ENCODE results near the gene KIF18A. TPM values are rescaled to one million over a fixed set of nuclear protein-coding genes. Genes with fewer than 3 reads are reported as not detected.
"Not testable (repeated sequence)": the region's sequence is repeated elsewhere in the genome, so short reads cannot be mapped to it uniquely, and the experiment has no call there.

The KIF18A gene
- total RNA-seq, 2 experiments from 2014 or later: 22.3 to 23.2 TPM

GRCh38 chr11:28142724-28143123 lies 34.8 kb upstream of the KIF18A start:
- ATAC-seq: no peak
- H3K9me3 Mint-ChIP-seq: peaks cover 15% of the 10 kb centered on the region
- H3K4me3 Mint-ChIP-seq: no peak overlapping the region
- TF ChIP-seq, protein P1, sequence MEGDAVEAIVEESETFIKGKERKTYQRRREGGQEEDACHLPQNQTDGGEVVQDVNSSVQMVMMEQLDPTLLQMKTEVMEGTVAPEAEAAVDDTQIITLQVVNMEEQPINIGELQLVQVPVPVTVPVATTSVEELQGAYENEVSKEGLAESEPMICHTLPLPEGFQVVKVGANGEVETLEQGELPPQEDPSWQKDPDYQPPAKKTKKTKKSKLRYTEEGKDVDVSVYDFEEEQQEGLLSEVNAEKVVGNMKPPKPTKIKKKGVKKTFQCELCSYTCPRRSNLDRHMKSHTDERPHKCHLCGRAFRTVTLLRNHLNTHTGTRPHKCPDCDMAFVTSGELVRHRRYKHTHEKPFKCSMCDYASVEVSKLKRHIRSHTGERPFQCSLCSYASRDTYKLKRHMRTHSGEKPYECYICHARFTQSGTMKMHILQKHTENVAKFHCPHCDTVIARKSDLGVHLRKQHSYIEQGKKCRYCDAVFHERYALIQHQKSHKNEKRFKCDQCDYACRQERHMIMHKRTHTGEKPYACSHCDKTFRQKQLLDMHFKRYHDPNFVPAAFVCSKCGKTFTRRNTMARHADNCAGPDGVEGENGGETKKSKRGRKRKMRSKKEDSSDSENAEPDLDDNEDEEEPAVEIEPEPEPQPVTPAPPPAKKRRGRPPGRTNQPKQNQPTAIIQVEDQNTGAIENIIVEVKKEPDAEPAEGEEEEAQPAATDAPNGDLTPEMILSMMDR (IDR thresholded peaks at IDR 0.05): no peak
- DNase-seq: no peak
- intact Hi-C loops (cut with micrococcal nuclease): no loop called here
- no peak overlapping the region for H3K27ac Mint-ChIP-seq
- ChIA-PET POLR2A (no interaction called here), CTCF (no interaction called here)
- no peaks in the 10 kb centered on the region for H3K27me3 Mint-ChIP-seq
- peaks cover 3% of the 10 kb centered on the region for H3K4me1 Mint-ChIP-seq (ENCODE audit: low read depth)
- H3K36me3 Mint-ChIP-seq (ENCODE audit: low read depth): peaks cover 35% of the 10 kb centered on the region

GRCh38 chr11:28140689-28141455 lies 32.9 kb upstream of the KIF18A start:
- Mint-ChIP-seq H3K27ac (no peak overlapping the region), H3K4me1 (ENCODE audit: low read depth) (no peaks in the 10 kb centered on the region), H3K4me3 (no peak overlapping the region), H3K36me3 (ENCODE audit: low read depth) (peaks cover 50% of the 10 kb centered on the region), H3K27me3 (no peaks in the 10 kb centered on the region), H3K9me3 (peaks cover 25% of the 10 kb centered on the region)
- ChIA-PET POLR2A (no interaction called here), CTCF (no interaction called here)
- intact Hi-C loops (cut with micrococcal nuclease): no loop called here
- no peak for DNase-seq
- TF ChIP-seq, protein P1 (IDR thresholded peaks at IDR 0.05): no peak
- ATAC-seq: no peak

DNA sequence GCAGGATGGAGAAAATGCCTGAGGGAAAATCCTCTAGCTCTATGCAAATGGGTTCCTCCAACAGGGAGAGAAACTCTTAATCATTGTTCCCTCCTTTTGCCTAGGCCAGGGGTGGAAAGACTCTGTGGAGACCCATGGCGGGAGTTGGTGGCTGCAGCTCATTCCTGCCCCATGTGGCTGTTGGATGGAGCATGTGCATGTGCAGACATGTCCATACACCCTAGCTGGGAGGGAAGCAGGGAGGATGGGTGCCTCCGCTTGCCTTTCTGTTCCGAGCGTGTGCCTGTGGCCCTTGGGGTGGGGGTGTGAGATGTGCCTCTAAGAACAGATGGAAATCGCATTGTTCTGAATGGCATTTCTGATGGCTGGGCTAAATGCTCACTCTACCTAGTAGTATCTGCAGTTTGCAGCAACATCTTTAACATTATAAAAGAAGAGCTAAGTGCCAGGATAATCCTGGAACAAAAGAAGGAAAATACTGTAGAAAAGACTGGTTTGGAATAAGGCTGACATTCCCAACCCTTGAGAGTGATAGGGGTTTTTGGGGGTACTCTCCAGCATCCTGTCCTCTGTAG lies 32.0 kb upstream of the KIF18A start:
- H3K4me3 Mint-ChIP-seq: no peak overlapping the region
- H3K4me1 Mint-ChIP-seq (ENCODE audit: low read depth): no peaks in the 10 kb centered on the region
- ATAC-seq (no peak), DNase-seq (no peak)
- ChIA-PET POLR2A (interaction anchor here (0.9 kb wide), 1 partner anchor 10 kb away, joined by 3 read pairs; no protein-coding TSS in a partner anchor), CTCF (no interaction called here)
- H3K27me3 Mint-ChIP-seq: no peaks in the 10 kb centered on the region
- intact Hi-C loops (cut with micrococcal nuclease): no loop called here
- H3K9me3 Mint-ChIP-seq: peaks cover 26% of the 10 kb centered on the region
- H3K27ac Mint-ChIP-seq: no peak overlapping the region
- H3K36me3 Mint-ChIP-seq (ENCODE audit: low read depth): peaks cover 58% of the 10 kb centered on the region
- TF ChIP-seq, protein P1 (IDR thresholded peaks at IDR 0.05): no peak

DNA sequence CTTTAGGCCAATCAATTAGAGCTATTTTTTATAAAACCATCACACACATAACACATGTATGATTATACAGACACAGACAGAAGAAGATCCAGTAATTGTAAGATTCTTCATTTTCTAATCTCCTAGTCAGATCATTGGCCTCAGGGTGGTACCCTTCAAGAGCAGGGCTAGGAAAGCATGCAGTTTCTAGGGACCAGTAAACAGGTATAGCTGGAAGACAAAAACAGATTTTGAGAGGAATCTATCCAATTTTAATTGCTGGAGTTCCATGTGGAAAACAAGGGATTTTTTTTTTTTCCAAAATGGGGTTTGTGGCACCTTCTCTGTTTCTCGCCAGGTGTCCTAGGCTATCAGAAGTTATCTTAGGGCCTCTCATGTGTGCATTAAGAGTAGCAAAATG lies 29.9 kb upstream of the KIF18A start:
- no peaks in the 10 kb centered on the region for H3K4me1 Mint-ChIP-seq (ENCODE audit: low read depth)
- H3K27me3 Mint-ChIP-seq: no peaks in the 10 kb centered on the region
- peaks cover 74% of the 10 kb centered on the region for H3K36me3 Mint-ChIP-seq (ENCODE audit: low read depth)
- no peak overlapping the region for H3K4me3 Mint-ChIP-seq
- DNase-seq: no peak
- POLR2A ChIA-PET: no interaction called here
- TF ChIP-seq, protein P1 (IDR thresholded peaks at IDR 0.05): no peak
- ATAC-seq: no peak
- CTCF ChIA-PET: no interaction called here
- intact Hi-C loops (cut with micrococcal nuclease): no loop called here
- H3K27ac Mint-ChIP-seq: no peak overlapping the region
- peaks cover 31% of the 10 kb centered on the region for H3K9me3 Mint-ChIP-seq

- no peaks in the 10 kb centered on the region for H3K27me3 Mint-ChIP-seq
- intact Hi-C loops (cut with micrococcal nuclease): no loop called here
- no peak for DNase-seq
- no peak overlapping the region for H3K27ac Mint-ChIP-seq
- no peaks in the 10 kb centered on the region for H3K4me1 Mint-ChIP-seq (ENCODE audit: low read depth)
- peaks cover 31% of the 10 kb centered on the region for H3K9me3 Mint-ChIP-seq
- peaks cover 74% of the 10 kb centered on the region for H3K36me3 Mint-ChIP-seq (ENCODE audit: low read depth)
- ChIA-PET POLR2A (no interaction called here), CTCF (no interaction called here)
- no peak overlapping the region for H3K4me3 Mint-ChIP-seq
- TF ChIP-seq, protein P1 (IDR thresholded peaks at IDR 0.05): no peak
- no peak for ATAC-seq
Observed at GRCh38 chr11:28137366-28137765, 29.4 kb upstream of the KIF18A start.

- intact Hi-C loops (cut with micrococcal nuclease); DNase-seq; H3K27ac Mint-ChIP-seq; CTCF ChIA-PET; H3K4me1 Mint-ChIP-seq (ENCODE audit: low read depth); H3K4me3 Mint-ChIP-seq; ATAC-seq; H3K27me3 Mint-ChIP-seq; POLR2A ChIA-PET: not testable (repeated sequence)
- Mint-ChIP-seq H3K36me3 (ENCODE audit: low read depth) (peaks cover 77% of the 10 kb centered on the region), H3K9me3 (peaks cover 30% of the 10 kb centered on the region)
Observed at GRCh38 chr11:28136157-28136556, 28.2 kb upstream of the KIF18A start.

Data from activated CD8-positive, alpha-beta T cell treated with anti-CD3 and anti-CD28 coated beads for 36 hours (primary cell).